ENCODE results near the gene USP7. TPM values are rescaled to one million over a fixed set of nuclear protein-coding genes. Genes with fewer than 3 reads are reported as not detected.
A peak's percentile ranks its signal among the peaks of the same experiment; 100 is the strongest.

The USP7 gene
- total and polyA plus RNA-seq, 4 donors: 13.7 to 85.6 (median 37.7) TPM

DNA sequence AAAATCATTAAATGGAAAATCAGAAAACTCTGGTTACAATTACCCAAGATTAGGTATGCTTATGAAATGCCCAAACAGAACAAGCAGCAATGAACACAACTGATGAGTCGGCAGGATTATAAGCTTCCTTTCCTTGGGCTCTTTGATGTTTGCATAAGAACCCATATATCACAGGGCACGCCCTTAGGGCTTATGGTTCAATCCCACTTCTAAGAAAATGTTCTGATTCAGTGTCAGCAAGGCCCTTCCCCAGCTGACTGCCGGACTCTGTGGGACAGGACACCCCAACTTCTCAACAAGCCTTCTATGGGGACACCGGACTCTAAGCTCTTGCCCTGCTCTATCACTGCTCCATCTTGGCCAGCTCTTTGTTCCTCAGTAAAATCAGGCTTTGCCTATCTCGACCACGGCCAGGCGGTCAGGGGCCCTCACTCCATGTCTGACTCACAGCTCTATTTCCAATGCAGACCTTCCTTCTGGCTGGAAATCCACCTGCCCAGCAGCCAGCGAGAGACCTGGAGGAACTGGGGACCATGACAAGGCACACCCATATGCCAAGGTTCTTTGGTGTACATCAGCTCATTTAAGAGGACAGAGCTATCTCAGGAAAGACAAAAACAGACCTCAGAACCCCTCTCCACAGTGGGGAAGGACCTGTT is 54.8 kb downstream of the USP7 start:
- Histone ChIP-seq H3K36me3 (ENCODE audit: control insufficient read depth in 4 of 4, insufficient read depth in 3 of 4, low read depth in 1 of 4, low read length in 3 of 4) (peaks cover 17 to 82% (median 55%) of the 10 kb centered on the region in 4 donors), H3K9me3 (ENCODE audit: control insufficient read depth in 4 of 4, low read length in 3 of 4) (no peaks in the 10 kb centered on the region), H3K4me3 (ENCODE audit: low read depth in 1 of 3, low read length in 3 of 3) (no peak overlapping the region), H3K27me3 (ENCODE audit: control insufficient read depth in 4 of 4, insufficient read depth in 4 of 4, low read length in 3 of 4) (no peaks in the 10 kb centered on the region), H3K4me1 (ENCODE audit: control insufficient read depth in 4 of 4, insufficient read depth in 4 of 4, low read length in 3 of 4) (no peaks in the 10 kb centered on the region), H3K9ac (ENCODE audit: low read depth in 1 of 2, low read length in 2 of 2) (no peak overlapping the region), H3K27ac (ENCODE audit: low read depth in 1 of 2, low read length in 2 of 2) (no peak overlapping the region)
- no peak for TF ChIP-seq RXRA (IDR thresholded peaks at IDR 0.05)
- no peak for TF ChIP-seq FOXA1 (IDR thresholded peaks at IDR 0.05)
- TF ChIP-seq, protein P1, sequence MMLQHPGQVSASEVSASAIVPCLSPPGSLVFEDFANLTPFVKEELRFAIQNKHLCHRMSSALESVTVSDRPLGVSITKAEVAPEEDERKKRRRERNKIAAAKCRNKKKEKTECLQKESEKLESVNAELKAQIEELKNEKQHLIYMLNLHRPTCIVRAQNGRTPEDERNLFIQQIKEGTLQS (IDR thresholded peaks at IDR 0.05): no peak
- DNase-seq (ENCODE audit: low spot score): no peak
- WGBS: 86% methylated on average over 8 of the region's 8 CpGs

DNA sequence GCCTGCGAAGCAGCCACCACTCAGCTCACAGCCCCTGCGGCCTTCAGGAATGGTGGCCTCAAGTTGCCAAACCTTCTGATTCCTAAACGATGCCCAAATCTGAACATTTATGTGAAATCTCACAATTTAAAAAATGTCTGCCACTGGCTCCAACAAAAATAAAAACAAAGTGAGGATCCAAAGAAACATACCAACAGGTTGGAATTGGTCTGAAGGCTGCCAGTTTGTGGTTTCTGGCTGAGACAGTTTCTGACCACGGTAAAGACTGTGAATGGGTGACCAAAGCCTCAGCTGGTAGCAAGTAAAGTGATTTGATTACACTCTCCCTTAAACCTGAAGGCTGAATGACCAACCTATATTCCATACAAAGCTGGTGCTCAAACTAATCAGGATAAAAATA is 56.6 kb downstream of the USP7 start:
- no peak overlapping the region for H3K27ac ChIP-seq (ENCODE audit: low read depth in 1 of 2, low read length in 2 of 2)
- H3K4me1 ChIP-seq (ENCODE audit: control insufficient read depth in 4 of 4, insufficient read depth in 4 of 4, low read length in 3 of 4): no peaks in the 10 kb centered on the region
- no peaks in the 10 kb centered on the region for H3K9me3 ChIP-seq (ENCODE audit: control insufficient read depth in 4 of 4, low read length in 3 of 4)
- no peak overlapping the region for H3K9ac ChIP-seq (ENCODE audit: low read depth in 1 of 2, low read length in 2 of 2)
- H3K4me3 ChIP-seq (ENCODE audit: low read depth in 1 of 3, low read length in 3 of 3): no peak overlapping the region
- TF ChIP-seq FOXA2 (IDR thresholded peaks at IDR 0.05): no peak
- H3K36me3 ChIP-seq (ENCODE audit: control insufficient read depth in 4 of 4, insufficient read depth in 3 of 4, low read depth in 1 of 4, low read length in 3 of 4): peaks cover 18 to 85% (median 64%) of the 10 kb centered on the region in 4 donors
- no peak for DNase-seq (ENCODE audit: low spot score)
- H3K27me3 ChIP-seq (ENCODE audit: control insufficient read depth in 4 of 4, insufficient read depth in 4 of 4, low read length in 3 of 4): no peaks in the 10 kb centered on the region
- WGBS: 77% methylated on average over 4 of the region's 4 CpGs

DNA sequence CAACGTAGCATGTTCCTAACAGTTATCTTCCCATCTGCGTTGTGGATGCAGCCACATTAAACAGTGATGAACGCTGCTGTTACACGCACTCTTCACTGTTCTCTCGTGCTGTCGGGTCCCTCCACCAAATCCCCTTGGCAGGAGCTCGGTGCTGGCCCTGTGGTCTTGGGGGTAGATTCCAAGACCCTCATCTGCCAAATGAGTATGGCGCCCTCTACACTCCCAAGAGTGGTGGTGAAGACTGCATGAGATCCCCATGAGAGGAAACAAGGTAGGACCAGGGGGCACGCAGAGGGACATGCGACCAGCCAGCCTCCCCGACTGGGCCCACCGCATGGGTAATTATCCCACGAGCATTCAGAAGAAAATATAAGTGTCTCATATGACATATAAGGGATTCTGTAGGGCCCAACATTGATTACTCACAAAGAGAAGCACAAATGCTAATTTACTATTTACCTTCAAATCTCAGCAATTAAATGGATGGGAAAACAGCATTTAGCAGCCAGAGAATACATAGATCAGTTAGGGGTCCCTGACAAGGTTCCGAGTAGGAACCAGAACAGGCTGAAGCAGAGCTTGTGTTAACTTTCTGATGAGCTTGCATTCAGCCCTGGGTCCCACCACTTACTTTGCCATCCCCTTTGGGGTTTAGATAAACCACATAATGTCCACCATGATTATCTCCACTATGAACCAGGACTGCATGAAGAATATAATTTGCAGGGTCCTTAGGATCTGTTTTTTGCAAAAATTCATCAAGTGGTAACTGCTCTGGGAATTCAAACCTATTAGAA is 57.7 kb downstream of the USP7 start:
- H3K36me3 ChIP-seq (ENCODE audit: control insufficient read depth in 4 of 4, insufficient read depth in 3 of 4, low read depth in 1 of 4, low read length in 3 of 4): peaks cover 19 to 85% (median 67%) of the 10 kb centered on the region in 4 donors
- TF ChIP-seq GABPA (IDR thresholded peaks at IDR 0.05 in 1 of 2, conservative IDR thresholded peaks at IDR 0.05 in 1 of 2) (no peak), RAD21 (IDR thresholded peaks at IDR 0.05) (no peak)
- TF ChIP-seq, protein P2, sequence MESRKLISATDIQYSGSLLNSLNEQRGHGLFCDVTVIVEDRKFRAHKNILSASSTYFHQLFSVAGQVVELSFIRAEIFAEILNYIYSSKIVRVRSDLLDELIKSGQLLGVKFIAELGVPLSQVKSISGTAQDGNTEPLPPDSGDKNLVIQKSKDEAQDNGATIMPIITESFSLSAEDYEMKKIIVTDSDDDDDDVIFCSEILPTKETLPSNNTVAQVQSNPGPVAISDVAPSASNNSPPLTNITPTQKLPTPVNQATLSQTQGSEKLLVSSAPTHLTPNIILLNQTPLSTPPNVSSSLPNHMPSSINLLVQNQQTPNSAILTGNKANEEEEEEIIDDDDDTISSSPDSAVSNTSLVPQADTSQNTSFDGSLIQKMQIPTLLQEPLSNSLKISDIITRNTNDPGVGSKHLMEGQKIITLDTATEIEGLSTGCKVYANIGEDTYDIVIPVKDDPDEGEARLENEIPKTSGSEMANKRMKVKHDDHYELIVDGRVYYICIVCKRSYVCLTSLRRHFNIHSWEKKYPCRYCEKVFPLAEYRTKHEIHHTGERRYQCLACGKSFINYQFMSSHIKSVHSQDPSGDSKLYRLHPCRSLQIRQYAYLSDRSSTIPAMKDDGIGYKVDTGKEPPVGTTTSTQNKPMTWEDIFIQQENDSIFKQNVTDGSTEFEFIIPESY (IDR thresholded peaks at IDR 0.05): no peak
- H3K27me3 ChIP-seq (ENCODE audit: control insufficient read depth in 4 of 4, insufficient read depth in 4 of 4, low read length in 3 of 4): no peaks in the 10 kb centered on the region
- no peak overlapping the region for H3K4me3 ChIP-seq (ENCODE audit: low read depth in 1 of 3, low read length in 3 of 3)
- H3K4me1 ChIP-seq (ENCODE audit: control insufficient read depth in 4 of 4, insufficient read depth in 4 of 4, low read length in 3 of 4): no peaks in the 10 kb centered on the region
- no peak overlapping the region for H3K27ac ChIP-seq (ENCODE audit: low read depth in 1 of 2, low read length in 2 of 2)
- no peak overlapping the region for H3K9ac ChIP-seq (ENCODE audit: low read depth in 1 of 2, low read length in 2 of 2)
- DNase-seq (ENCODE audit: low spot score): no peak
- no peaks in the 10 kb centered on the region for H3K9me3 ChIP-seq (ENCODE audit: control insufficient read depth in 4 of 4, low read length in 3 of 4)
- WGBS: 93% methylated on average over 14 of the region's 14 CpGs

DNA sequence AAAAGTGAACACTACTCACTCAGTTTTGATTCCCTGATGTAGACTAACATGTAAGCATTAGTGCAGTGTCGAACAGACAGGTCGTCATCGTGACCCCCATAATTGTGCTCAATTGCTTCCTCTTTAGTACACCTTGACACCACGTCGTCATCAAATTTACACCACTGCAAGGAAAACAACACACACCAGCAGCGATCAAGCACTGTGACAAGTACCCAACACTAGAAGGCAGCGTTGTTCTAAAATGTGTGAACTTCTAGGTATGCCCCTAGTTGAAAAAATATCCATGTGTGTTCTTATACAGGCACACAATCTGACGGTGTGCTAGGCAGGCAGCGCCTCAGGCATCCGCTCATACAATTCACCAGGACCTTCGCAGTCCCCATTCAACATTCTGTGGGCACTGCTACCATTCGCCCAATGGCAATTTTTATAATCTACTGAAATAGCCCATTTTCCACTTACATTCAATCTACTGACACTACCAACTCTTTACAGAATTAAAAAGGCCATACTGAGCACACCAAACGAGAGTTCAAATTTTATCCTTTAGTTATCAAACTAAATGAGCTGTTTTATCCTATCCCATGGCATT is 58.4 kb downstream of the USP7 start:
- Histone ChIP-seq H3K27ac (ENCODE audit: low read depth in 1 of 2, low read length in 2 of 2) (no peak overlapping the region), H3K36me3 (ENCODE audit: control insufficient read depth in 4 of 4, insufficient read depth in 3 of 4, low read depth in 1 of 4, low read length in 3 of 4) (peaks cover 19 to 85% (median 68%) of the 10 kb centered on the region in 4 donors), H3K9me3 (ENCODE audit: control insufficient read depth in 4 of 4, low read length in 3 of 4) (no peaks in the 10 kb centered on the region), H3K9ac (ENCODE audit: low read depth in 1 of 2, low read length in 2 of 2) (no peak overlapping the region), H3K4me1 (ENCODE audit: control insufficient read depth in 4 of 4, insufficient read depth in 4 of 4, low read length in 3 of 4) (no peaks in the 10 kb centered on the region), H3K4me3 (ENCODE audit: low read depth in 1 of 3, low read length in 3 of 3) (no peak overlapping the region), H3K27me3 (ENCODE audit: control insufficient read depth in 4 of 4, insufficient read depth in 4 of 4, low read length in 3 of 4) (no peaks in the 10 kb centered on the region)
- DNase-seq (ENCODE audit: low spot score): no peak
- 77% methylated on average over 13 of the region's 13 CpGs for WGBS
- TF ChIP-seq, protein P3, sequence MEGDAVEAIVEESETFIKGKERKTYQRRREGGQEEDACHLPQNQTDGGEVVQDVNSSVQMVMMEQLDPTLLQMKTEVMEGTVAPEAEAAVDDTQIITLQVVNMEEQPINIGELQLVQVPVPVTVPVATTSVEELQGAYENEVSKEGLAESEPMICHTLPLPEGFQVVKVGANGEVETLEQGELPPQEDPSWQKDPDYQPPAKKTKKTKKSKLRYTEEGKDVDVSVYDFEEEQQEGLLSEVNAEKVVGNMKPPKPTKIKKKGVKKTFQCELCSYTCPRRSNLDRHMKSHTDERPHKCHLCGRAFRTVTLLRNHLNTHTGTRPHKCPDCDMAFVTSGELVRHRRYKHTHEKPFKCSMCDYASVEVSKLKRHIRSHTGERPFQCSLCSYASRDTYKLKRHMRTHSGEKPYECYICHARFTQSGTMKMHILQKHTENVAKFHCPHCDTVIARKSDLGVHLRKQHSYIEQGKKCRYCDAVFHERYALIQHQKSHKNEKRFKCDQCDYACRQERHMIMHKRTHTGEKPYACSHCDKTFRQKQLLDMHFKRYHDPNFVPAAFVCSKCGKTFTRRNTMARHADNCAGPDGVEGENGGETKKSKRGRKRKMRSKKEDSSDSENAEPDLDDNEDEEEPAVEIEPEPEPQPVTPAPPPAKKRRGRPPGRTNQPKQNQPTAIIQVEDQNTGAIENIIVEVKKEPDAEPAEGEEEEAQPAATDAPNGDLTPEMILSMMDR (IDR thresholded peaks at IDR 0.05; ENCODE audit: low read depth, low read length, missing input control): peak; percentile 45
- TF ChIP-seq, protein P4, sequence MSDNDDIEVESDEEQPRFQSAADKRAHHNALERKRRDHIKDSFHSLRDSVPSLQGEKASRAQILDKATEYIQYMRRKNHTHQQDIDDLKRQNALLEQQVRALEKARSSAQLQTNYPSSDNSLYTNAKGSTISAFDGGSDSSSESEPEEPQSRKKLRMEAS (IDR thresholded peaks at IDR 0.05): no peak
- TF ChIP-seq RAD21 (IDR thresholded peaks at IDR 0.05) (peak; percentile 64 to 77), JUND (IDR thresholded peaks at IDR 0.05) (no peak)
- TF ChIP-seq, protein P2 (IDR thresholded peaks at IDR 0.05): no peak
